Gastrocnemius medialis (tissue), 4 donors: ENCODE results near the gene DPY19L2. TPM values are rescaled to one million over a fixed set of nuclear protein-coding genes. Genes with fewer than 3 reads are reported as not detected.
"Not testable (repeated sequence)": the region's sequence is repeated elsewhere in the genome, so short reads cannot be mapped to it uniquely, and the experiment has no call there.

Source experiments
- ATAC-seq, 2 donors: fragments of 150-250 bp; one replicate each; pipeline ENCODE4 v1.9.1; 2016
- DNase-seq, 2 donors: peaks; one replicate each; pipeline ENCODE4 v3.0.0-alpha.2; 2019
- H3K27ac ChIP-seq, 4 donors: fragments of 200-600 bp; sonication (generic); 1 replicate in 1 of 4; 2 replicates in 3 of 4; pipeline ENCODE4 v1.5.1; 2016 to 2018; ENCODE audit warnings: mild to moderate bottlenecking in 2 of 4, moderate library complexity in 1 of 4
- H3K27me3 ChIP-seq, 3 donors: fragments of 200-600 bp; sonication (generic) in 2 of 3; 1 replicate in 1 of 3; 2 replicates in 2 of 3; pipeline versions ENCODE4 v1.5.1 to v1.6.0; 2016 to 2019; ENCODE audit warnings: mild to moderate bottlenecking in 1 of 3, moderate library complexity in 1 of 3
- H3K36me3 ChIP-seq, 2 donors: fragments of 200-600 bp; sonication (generic) in 1 of 2; one replicate each; pipeline ENCODE4 v1.5.1; 2017 to 2018
- H3K4me1 ChIP-seq, 2 donors: fragments of 200-600 bp; sonication (generic) in 1 of 2; one replicate each; pipeline ENCODE4 v1.5.1; 2016 to 2017; ENCODE audit warnings: mild to moderate bottlenecking in 2 of 2
- H3K4me3 ChIP-seq, 4 donors: fragments of 200-600 bp; sonication (generic) in 3 of 4; 1 replicate in 1 of 4; 2 replicates in 3 of 4; pipeline ENCODE4 v1.5.1; 2016 to 2019; ENCODE audit warnings: mild to moderate bottlenecking in 2 of 4
- H3K9me3 ChIP-seq, 3 donors: fragments of 200-600 bp; sonication (generic) in 2 of 3; 1 replicate in 1 of 3; 2 replicates in 2 of 3; pipeline ENCODE4 v1.5.1; 2016 to 2019
- in situ Hi-C, 4 donors: fragments of 200-750 bp; cut with MboI; loops; one replicate each; pipeline versions ENCODE4 v1.15.0 to v1.8.0; 2017; ENCODE audit warnings: low sequenced_read_pairs in 4 of 4
- intact Hi-C: fragments of 100-400 bp; cut with DNase I; formaldehyde crosslinking; loops from one replicate; pipeline ENCODE4 v1.15.1; 2023; ENCODE audit warnings: low total_unique reads
- total RNA-seq, 4 donors: library from RNA; depleted of rRNA; stranded (reverse); fragments of >200 nt; gene quantifications; one replicate each; pipeline versions ENCODE4 v1.1.0 to v1.2.3, GENCODE V29; 2016

Gene DPY19L2
- total RNA-seq, 4 donors from 2014 or later: 0.13 to 1.5 (median 0.27) TPM; not detected in 1

- in situ Hi-C loops, DNase-seq, H3K4me3 ChIP-seq, ATAC-seq, intact Hi-C loops, H3K4me1 ChIP-seq, H3K9me3 ChIP-seq, H3K27me3 ChIP-seq, H3K27ac ChIP-seq, H3K36me3 ChIP-seq: not testable (repeated sequence)
These were observed 24.7 kb downstream of the DPY19L2 start for GRCh38 chr12:63643381-63644140.

GRCh38 chr12:63624258-63624657 is 44.0 kb downstream of the DPY19L2 start:
- H3K4me3 ChIP-seq, H3K27me3 ChIP-seq, H3K36me3 ChIP-seq, DNase-seq, ATAC-seq, H3K4me1 ChIP-seq, H3K27ac ChIP-seq, H3K9me3 ChIP-seq, intact Hi-C loops, in situ Hi-C loops: not testable (repeated sequence)

GRCh38 chr12:63615544-63615943 is 52.7 kb downstream of the DPY19L2 start:
- in situ Hi-C loops, H3K36me3 ChIP-seq, intact Hi-C loops, H3K9me3 ChIP-seq, H3K27me3 ChIP-seq, H3K4me1 ChIP-seq, H3K27ac ChIP-seq, DNase-seq, ATAC-seq, H3K4me3 ChIP-seq: not testable (repeated sequence)

- in situ Hi-C loops, ATAC-seq, DNase-seq, H3K4me1 ChIP-seq, intact Hi-C loops, H3K36me3 ChIP-seq, H3K27ac ChIP-seq, H3K4me3 ChIP-seq, H3K27me3 ChIP-seq, H3K9me3 ChIP-seq: not testable (repeated sequence)
These were observed 57.0 kb downstream of the DPY19L2 start for GRCh38 chr12:63611285-63611684.

GRCh38 chr12:63609281-63609680 is 59.0 kb downstream of the DPY19L2 start:
- H3K9me3 ChIP-seq, ATAC-seq, H3K4me3 ChIP-seq, H3K27ac ChIP-seq, intact Hi-C loops, H3K36me3 ChIP-seq, in situ Hi-C loops, DNase-seq, H3K4me1 ChIP-seq, H3K27me3 ChIP-seq: not testable (repeated sequence)

- H3K27ac ChIP-seq, H3K4me3 ChIP-seq, in situ Hi-C loops, H3K36me3 ChIP-seq, H3K9me3 ChIP-seq, intact Hi-C loops, ATAC-seq, H3K27me3 ChIP-seq, DNase-seq, H3K4me1 ChIP-seq: not testable (repeated sequence)
These were observed 63.3 kb downstream of the DPY19L2 start for GRCh38 chr12:63604985-63605384.

- H3K36me3 ChIP-seq, H3K4me1 ChIP-seq, H3K4me3 ChIP-seq, H3K9me3 ChIP-seq, H3K27ac ChIP-seq, DNase-seq, intact Hi-C loops, ATAC-seq, in situ Hi-C loops, H3K27me3 ChIP-seq: not testable (repeated sequence)
These were observed 73.5 kb downstream of the DPY19L2 start for GRCh38 chr12:63594828-63595227.

- ATAC-seq, in situ Hi-C loops, H3K27me3 ChIP-seq, H3K27ac ChIP-seq, H3K9me3 ChIP-seq, intact Hi-C loops, DNase-seq, H3K4me1 ChIP-seq, H3K4me3 ChIP-seq, H3K36me3 ChIP-seq: not testable (repeated sequence)
These were observed 83.9 kb downstream of the DPY19L2 start for GRCh38 chr12:63584426-63584825.

GRCh38 chr12:63583289-63583688 is 85.0 kb downstream of the DPY19L2 start:
- in situ Hi-C loops, H3K4me3 ChIP-seq, H3K4me1 ChIP-seq, H3K27me3 ChIP-seq, H3K36me3 ChIP-seq, ATAC-seq, intact Hi-C loops, H3K9me3 ChIP-seq, DNase-seq, H3K27ac ChIP-seq: not testable (repeated sequence)

- H3K27ac ChIP-seq, H3K27me3 ChIP-seq, in situ Hi-C loops, H3K9me3 ChIP-seq, H3K4me3 ChIP-seq, H3K4me1 ChIP-seq, DNase-seq, intact Hi-C loops, ATAC-seq, H3K36me3 ChIP-seq: not testable (repeated sequence)
These were observed 90.7 kb downstream of the DPY19L2 start for GRCh38 chr12:63577631-63578030.

- not testable (repeated sequence) for ATAC-seq, H3K27ac ChIP-seq
These were observed 96.3 kb downstream of the DPY19L2 start for GRCh38 chr12:63572038-63572437.

GRCh38 chr12:63558445-63558844 is 109.8 kb downstream of the DPY19L2 start:
- H3K9me3 ChIP-seq, in situ Hi-C loops, ATAC-seq, H3K4me1 ChIP-seq, H3K4me3 ChIP-seq, H3K27ac ChIP-seq, DNase-seq, H3K27me3 ChIP-seq, H3K36me3 ChIP-seq, intact Hi-C loops: not testable (repeated sequence)

More at GRCh38 chr12:63572038-63572437, 96.3 kb downstream of the DPY19L2 start:
- DNase-seq, H3K36me3 ChIP-seq, H3K4me3 ChIP-seq, H3K27me3 ChIP-seq, in situ Hi-C loops, intact Hi-C loops, H3K4me1 ChIP-seq, H3K9me3 ChIP-seq: not testable (repeated sequence)
